Raji (cell line): ENCODE measurements around the gene SPRED2.

Source experiments
- POLR2A ChIP-seq: IDR thresholded peaks from 2 replicates; pipeline ENCODE4 v1.6.1; 2011; ENCODE audit warnings: low read depth, low read length, control low read depth; ENCODE audit not compliant: insufficient read depth

The SPRED2 gene

DNA sequence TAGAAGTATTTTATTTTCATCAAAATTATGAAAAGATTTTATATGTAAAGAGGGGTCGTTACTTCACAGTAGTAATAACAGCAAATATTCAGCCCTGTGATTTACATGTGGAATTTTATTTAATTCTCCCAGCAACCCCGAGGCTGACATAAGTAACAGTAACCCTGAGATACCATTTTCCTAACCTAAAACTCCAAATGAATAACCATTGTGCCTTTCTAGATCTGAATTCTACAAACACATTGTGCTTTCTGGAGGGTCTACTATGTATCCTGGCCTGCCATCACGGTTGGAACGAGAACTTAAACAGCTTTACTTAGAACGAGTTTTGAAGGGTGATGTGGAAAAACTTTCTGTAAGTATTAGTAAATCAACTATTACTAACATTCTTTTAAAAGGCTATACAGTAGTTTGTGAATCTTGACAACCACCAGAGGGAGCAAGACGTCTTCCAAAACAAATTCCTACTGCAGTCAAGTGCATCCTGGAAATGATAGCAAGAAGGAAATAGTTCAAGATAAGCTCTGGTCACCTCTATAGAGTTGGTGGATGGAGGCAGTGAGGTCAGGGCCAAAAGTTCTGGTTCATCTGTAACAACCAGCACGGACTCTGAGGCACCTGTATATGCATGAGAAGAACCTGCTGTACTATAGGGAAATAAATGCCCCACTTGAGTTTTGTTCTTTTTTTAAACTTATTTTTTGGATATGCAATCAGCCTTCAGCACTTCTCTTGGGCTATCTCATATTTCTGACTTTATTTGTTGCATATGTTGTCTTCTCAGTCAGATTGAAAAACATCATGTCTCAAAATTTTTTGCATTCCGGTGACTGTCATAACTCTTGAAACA lies 167.4 kb downstream of the SPRED2 start:
- no peak for TF ChIP-seq POLR2A

DNA sequence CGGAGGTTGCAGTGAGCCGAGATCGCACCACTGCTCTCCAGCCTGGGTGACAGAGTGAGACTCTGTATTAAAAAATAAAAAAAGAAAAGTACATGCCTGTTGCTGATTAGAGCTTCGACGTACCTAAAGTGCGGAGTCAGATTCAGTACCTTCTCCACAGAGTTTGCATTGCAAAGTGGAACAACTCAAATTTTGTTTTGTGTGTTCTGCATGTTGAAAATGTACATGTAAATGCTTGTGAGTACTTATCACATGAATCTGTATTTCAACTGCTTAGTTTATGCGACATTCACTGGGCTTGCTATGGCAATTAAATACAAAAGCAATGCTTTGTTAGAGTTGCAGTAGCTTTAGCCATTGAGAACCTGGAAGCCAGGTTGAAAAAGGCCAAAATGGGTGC lies 168.4 kb downstream of the SPRED2 start:
- TF ChIP-seq POLR2A, result no peak

DNA sequence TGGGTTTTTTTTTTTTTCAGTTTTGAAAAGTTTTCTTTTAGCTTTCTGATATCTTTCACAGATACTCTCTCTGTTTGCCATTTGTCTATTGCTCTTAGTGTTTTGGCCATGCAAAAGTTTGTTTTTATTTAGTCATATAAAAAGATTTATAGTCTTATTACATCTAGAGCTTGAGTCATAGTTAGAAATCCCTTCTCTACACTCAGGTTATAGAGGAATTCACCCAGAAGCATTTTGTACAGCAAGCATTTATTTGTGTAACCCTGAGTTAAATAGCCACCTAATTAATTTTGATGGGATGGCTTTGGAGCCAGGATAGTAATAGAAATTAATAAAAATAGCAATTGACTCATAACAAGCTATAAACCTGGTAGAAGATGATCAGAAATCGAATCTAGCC lies 169.1 kb downstream of the SPRED2 start:
- TF ChIP-seq POLR2A, result no peak

DNA sequence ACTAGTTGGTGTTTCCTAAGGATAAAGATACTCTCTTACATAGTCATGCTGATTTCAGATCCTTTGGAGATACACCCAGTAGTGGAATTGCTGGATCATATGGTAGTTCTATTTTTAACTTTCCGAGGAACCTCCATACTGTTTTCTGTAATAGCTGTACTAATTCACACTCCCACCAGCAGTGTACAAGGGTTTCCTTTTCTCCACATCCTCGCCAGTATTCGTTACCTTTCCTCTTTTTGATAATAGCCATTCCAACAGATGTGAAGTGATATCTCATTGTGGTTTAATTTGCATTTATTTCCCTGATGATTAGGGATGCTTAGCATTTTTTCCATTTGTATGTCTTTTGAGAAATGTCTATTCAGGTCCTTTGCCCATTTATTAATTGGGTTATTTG lies 170.7 kb downstream of the SPRED2 start:
- no peak for TF ChIP-seq POLR2A
